ENCODE results near the gene TMEM169. TPM values are rescaled to one million over a fixed set of nuclear protein-coding genes. Genes with fewer than 3 reads are reported as not detected.

The TMEM169 gene
- total and polyA plus RNA-seq, 2 of the 13 experiments (the other 11 are each of a cell fraction or from before 2014, with no cell fraction given), result 1.5 to 4.5 TPM

DNA sequence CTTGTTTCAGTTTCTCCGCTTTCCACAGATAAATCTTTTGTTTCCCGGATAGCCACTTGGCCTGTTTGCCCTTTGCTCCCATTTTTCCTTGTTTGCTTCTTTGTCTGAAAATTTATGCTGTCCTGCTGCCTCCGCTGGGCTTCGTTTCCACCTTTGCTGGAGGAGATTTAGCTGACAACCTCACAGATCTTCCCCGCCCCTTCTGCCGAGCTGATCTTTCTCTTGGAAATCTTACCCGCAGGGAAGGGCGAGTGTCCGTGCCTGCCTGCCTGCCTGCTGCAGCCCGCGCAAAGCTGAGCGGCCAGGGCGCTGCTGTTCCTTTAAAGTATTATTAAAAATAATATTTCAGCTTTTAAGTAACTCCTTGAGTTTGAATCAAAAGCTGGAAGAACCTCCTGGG is 26.0 kb downstream of the TMEM169 start (continued):
- TF ChIP-seq IRF9 (CRISPR knock-in tag; IDR thresholded peaks at IDR 0.05; ENCODE audit: borderline replicate concordance), result no peak
- no peak for TF ChIP-seq ONECUT2 (CRISPR knock-in tag; IDR thresholded peaks at IDR 0.05)
- TF ChIP-seq ZNF446 (CRISPR knock-in tag; IDR thresholded peaks at IDR 0.05), result no peak
- no peak for TF ChIP-seq HHEX (CRISPR knock-in tag; IDR thresholded peaks at IDR 0.05)
- no peak for TF ChIP-seq ZNF253 (CRISPR knock-in tag; IDR thresholded peaks at IDR 0.05; ENCODE audit: borderline replicate concordance)
- no peak for TF ChIP-seq PTBP1 (IDR thresholded peaks at IDR 0.05; ENCODE audit: low read depth, low read length, poor library complexity, severe bottlenecking)
- no peak for TF ChIP-seq FOXJ3 (CRISPR knock-in tag; IDR thresholded peaks at IDR 0.05; ENCODE audit: borderline replicate concordance)
- TF ChIP-seq, protein P1, sequence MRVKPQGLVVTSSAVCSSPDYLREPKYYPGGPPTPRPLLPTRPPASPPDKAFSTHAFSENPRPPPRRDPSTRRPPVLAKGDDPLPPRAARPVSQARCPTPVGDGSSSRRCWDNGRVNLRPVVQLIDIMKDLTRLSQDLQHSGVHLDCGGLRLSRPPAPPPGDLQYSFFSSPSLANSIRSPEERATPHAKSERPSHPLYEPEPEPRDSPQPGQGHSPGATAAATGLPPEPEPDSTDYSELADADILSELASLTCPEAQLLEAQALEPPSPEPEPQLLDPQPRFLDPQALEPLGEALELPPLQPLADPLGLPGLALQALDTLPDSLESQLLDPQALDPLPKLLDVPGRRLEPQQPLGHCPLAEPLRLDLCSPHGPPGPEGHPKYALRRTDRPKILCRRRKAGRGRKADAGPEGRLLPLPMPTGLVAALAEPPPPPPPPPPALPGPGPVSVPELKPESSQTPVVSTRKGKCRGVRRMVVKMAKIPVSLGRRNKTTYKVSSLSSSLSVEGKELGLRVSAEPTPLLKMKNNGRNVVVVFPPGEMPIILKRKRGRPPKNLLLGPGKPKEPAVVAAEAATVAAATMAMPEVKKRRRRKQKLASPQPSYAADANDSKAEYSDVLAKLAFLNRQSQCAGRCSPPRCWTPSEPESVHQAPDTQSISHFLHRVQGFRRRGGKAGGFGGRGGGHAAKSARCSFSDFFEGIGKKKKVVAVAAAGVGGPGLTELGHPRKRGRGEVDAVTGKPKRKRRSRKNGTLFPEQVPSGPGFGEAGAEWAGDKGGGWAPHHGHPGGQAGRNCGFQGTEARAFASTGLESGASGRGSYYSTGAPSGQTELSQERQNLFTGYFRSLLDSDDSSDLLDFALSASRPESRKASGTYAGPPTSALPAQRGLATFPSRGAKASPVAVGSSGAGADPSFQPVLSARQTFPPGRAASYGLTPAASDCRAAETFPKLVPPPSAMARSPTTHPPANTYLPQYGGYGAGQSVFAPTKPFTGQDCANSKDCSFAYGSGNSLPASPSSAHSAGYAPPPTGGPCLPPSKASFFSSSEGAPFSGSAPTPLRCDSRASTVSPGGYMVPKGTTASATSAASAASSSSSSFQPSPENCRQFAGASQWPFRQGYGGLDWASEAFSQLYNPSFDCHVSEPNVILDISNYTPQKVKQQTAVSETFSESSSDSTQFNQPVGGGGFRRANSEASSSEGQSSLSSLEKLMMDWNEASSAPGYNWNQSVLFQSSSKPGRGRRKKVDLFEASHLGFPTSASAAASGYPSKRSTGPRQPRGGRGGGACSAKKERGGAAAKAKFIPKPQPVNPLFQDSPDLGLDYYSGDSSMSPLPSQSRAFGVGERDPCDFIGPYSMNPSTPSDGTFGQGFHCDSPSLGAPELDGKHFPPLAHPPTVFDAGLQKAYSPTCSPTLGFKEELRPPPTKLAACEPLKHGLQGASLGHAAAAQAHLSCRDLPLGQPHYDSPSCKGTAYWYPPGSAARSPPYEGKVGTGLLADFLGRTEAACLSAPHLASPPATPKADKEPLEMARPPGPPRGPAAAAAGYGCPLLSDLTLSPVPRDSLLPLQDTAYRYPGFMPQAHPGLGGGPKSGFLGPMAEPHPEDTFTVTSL (CRISPR knock-in tag; IDR thresholded peaks at IDR 0.05; ENCODE audit: borderline replicate concordance), result no peak
- TF ChIP-seq, protein P2, sequence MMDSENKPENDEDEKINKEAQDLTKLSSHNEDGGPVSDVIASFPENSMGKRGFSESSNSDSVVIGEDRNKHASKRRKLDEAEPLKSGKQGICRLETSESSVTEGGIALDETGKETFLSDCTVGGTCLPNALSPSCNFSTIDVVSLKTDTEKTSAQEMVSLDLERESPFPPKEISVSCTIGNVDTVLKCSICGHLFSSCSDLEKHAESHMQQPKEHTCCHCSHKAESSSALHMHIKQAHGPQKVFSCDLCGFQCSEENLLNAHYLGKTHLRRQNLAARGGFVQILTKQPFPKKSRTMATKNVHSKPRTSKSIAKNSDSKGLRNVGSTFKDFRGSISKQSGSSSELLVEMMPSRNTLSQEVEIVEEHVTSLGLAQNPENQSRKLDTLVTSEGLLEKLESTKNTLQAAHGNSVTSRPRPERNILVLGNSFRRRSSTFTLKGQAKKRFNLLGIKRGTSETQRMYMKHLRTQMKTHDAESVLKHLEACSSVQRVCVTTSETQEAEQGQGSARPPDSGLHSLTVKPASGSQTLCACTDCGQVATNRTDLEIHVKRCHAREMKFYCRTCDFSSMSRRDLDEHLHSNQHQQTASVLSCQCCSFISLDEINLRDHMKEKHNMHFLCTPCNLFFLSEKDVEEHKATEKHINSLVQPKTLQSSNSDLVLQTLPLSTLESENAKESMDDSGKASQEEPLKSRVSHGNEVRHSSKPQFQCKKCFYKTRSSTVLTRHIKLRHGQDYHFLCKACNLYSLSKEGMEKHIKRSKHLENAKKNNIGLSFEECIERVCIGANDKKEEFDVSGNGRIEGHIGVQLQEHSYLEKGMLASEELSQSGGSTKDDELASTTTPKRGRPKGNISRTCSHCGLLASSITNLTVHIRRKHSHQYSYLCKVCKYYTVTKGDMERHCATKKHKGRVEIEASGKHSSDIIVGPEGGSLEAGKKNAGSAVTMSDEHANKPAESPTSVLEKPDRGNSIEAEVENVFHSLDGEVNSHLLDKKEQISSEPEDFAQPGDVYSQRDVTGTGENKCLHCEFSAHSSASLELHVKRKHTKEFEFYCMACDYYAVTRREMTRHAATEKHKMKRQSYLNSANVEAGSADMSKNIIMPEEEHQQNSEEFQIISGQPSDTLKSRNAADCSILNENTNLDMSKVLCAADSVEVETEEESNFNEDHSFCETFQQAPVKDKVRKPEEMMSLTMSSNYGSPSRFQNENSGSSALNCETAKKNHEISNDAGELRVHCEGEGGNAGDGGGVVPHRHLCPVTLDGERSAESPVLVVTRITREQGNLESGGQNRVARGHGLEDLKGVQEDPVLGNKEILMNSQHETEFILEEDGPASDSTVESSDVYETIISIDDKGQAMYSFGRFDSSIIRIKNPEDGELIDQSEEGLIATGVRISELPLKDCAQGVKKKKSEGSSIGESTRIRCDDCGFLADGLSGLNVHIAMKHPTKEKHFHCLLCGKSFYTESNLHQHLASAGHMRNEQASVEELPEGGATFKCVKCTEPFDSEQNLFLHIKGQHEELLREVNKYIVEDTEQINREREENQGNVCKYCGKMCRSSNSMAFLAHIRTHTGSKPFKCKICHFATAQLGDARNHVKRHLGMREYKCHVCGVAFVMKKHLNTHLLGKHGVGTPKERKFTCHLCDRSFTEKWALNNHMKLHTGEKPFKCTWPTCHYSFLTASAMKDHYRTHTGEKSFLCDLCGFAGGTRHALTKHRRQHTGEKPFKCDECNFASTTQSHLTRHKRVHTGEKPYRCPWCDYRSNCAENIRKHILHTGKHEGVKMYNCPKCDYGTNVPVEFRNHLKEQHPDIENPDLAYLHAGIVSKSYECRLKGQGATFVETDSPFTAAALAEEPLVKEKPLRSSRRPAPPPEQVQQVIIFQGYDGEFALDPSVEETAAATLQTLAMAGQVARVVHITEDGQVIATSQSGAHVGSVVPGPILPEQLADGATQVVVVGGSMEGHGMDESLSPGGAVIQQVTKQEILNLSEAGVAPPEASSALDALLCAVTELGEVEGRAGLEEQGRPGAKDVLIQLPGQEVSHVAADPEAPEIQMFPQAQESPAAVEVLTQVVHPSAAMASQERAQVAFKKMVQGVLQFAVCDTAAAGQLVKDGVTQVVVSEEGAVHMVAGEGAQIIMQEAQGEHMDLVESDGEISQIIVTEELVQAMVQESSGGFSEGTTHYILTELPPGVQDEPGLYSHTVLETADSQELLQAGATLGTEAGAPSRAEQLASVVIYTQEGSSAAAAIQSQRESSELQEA (CRISPR knock-in tag; IDR thresholded peaks at IDR 0.05; ENCODE audit: not compliant biosample characterization), result no peak
- no peak for TF ChIP-seq ZNF710 (CRISPR knock-in tag; IDR thresholded peaks at IDR 0.05; ENCODE audit: borderline replicate concordance)
